Natural killer cell (primary cell): ENCODE results near the gene ZNF24. TPM values are rescaled to one million over a fixed set of nuclear protein-coding genes. Genes with fewer than 3 reads are reported as not detected.

ENCODE experiments used
- ATAC-seq, 3 donors: fragments of 150-1000 bp in 2 of 3; fragments of 200-7000 bp in 1 of 3; cut with Tn5 transposase; 1 replicate in 1 of 3; 2 replicates in 2 of 3; pipeline ENCODE4 v1.10.0; 2021; ENCODE audit warnings: mild to moderate bottlenecking in 2 of 3, moderate library complexity in 2 of 3
- DNase-seq, 2 donors: peaks; one replicate each; pipeline versions ENCODE4 v3.0.0 to v3.0.0-alpha.2; 2013 to 2021; ENCODE audit warnings: mixed read lengths in 1 of 2
- H3K27ac ChIP-seq: one replicate; pipeline ENCODE4 v1.5.1; 2013; ENCODE audit warnings: mild to moderate bottlenecking, low read length
- H3K27me3 ChIP-seq: one replicate; pipeline ENCODE4 v1.6.1; 2013; ENCODE audit warnings: low read length; ENCODE audit not compliant: control insufficient read depth, insufficient read depth
- H3K36me3 ChIP-seq: one replicate; pipeline ENCODE4 v1.6.1; 2013; ENCODE audit warnings: low read length; ENCODE audit not compliant: control insufficient read depth, insufficient read depth
- H3K4me1 ChIP-seq: one replicate; pipeline ENCODE4 v1.6.1; 2013; ENCODE audit warnings: low read length; ENCODE audit not compliant: control insufficient read depth, insufficient read depth
- H3K4me3 ChIP-seq: one replicate; pipeline ENCODE4 v1.5.1; 2013; ENCODE audit warnings: low read length
- H3K9me3 ChIP-seq: one replicate; pipeline ENCODE4 v1.6.1; 2013; ENCODE audit warnings: low read length; ENCODE audit not compliant: control insufficient read depth, insufficient read depth
- H3K27ac Mint-ChIP-seq, 2 donors: one replicate each; pipeline ENCODE4 v1.8.0; 2022; ENCODE audit warnings: mild to moderate bottlenecking in 2 of 2, mixed read lengths in 2 of 2, moderate library complexity in 1 of 2
- H3K27me3 Mint-ChIP-seq, 2 donors: one replicate each; pipeline ENCODE4 v1.8.0; 2022; ENCODE audit warnings: low read depth in 2 of 2, mixed read lengths in 2 of 2
- H3K36me3 Mint-ChIP-seq: one replicate; pipeline ENCODE4 v1.8.0; 2022; ENCODE audit warnings: mixed read lengths
- H3K4me1 Mint-ChIP-seq, 2 donors: one replicate each; pipeline ENCODE4 v1.8.0; 2022; ENCODE audit warnings: mixed read lengths in 2 of 2
- H3K4me3 Mint-ChIP-seq: one replicate; pipeline ENCODE4 v1.8.0; 2022; ENCODE audit warnings: mild to moderate bottlenecking, moderate library complexity, mixed read lengths
- H3K9me3 Mint-ChIP-seq, 2 donors: one replicate each; pipeline ENCODE4 v1.8.0; 2022; ENCODE audit warnings: mixed read lengths in 2 of 2
- WGBS: methylation state at CpG from one replicate; pipeline ENCODE4 v1.1.7; 2013; ENCODE audit warnings: missing lambda C conversion rate; ENCODE audit not compliant: insufficient coverage; 5-methylcytosine and 5-hydroxymethylcytosine counted together
- intact Hi-C: fragments of 100-400 bp; cut with micrococcal nuclease; formaldehyde crosslinking; loops from one replicate; pipeline ENCODE4 v1.14.2; 2022
- total RNA-seq, 4 donors: library from RNA; stranded (reverse); fragments of 120-200 nt in 1 of 4; gene quantifications; one replicate each; pipeline versions ENCODE4 v1.2.3 to v1.2.4, GENCODE V29; 2013 to 2022
- TF ChIP-seq, protein P1 (sequence below): fragments of 200-600 bp; IDR thresholded peaks from one replicate; pipeline ENCODE4 v1.8.0; 2022; ENCODE audit warnings: antibody characterized with exemption

ZNF24 gene
- total RNA-seq, 3 donors from 2014 or later (not counting 1 experiment from before 2014, with no cell fraction given), result 50.4 to 63.9 (median 58.2) TPM

DNA sequence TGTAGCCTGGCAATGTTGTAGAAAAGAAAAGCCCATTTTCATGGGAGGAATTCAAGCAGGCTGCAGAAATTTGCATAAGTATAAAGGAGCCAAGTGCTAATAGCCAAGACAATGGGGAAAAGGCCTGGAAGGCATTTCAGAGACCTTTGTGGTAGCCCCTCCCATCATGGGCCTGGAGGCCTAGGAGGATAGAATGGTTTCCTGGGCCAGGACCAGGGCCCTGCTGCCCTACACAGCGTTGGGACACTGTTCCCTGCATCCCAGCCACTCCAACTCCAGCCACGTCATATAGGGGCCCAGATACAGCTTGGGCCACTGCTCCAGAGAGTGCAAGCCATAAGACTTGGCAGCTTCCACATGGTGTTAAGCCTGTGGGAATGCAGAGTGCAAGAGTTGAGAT, 8.1 kb upstream of the ZNF24 start:
- Mint-ChIP-seq H3K9me3 (peaks cover 4 to 5% of the 10 kb centered on the region in 2 donors), H3K27ac (no peak overlapping the region), H3K4me1 (no peaks in the 10 kb centered on the region), H3K36me3 (peaks cover 7% of the 10 kb centered on the region), H3K4me3 (no peak overlapping the region), H3K27me3 (peaks cover 0 to 2% of the 10 kb centered on the region in 2 donors)
- Histone ChIP-seq H3K4me3 (no peak overlapping the region), H3K27me3 (no peaks in the 10 kb centered on the region), H3K9me3 (peaks cover 10% of the 10 kb centered on the region), H3K27ac (no peak overlapping the region), H3K4me1 (peaks cover 4% of the 10 kb centered on the region), H3K36me3 (no peaks in the 10 kb centered on the region)
- intact Hi-C loops, result no loop called here
- TF ChIP-seq, protein P1, sequence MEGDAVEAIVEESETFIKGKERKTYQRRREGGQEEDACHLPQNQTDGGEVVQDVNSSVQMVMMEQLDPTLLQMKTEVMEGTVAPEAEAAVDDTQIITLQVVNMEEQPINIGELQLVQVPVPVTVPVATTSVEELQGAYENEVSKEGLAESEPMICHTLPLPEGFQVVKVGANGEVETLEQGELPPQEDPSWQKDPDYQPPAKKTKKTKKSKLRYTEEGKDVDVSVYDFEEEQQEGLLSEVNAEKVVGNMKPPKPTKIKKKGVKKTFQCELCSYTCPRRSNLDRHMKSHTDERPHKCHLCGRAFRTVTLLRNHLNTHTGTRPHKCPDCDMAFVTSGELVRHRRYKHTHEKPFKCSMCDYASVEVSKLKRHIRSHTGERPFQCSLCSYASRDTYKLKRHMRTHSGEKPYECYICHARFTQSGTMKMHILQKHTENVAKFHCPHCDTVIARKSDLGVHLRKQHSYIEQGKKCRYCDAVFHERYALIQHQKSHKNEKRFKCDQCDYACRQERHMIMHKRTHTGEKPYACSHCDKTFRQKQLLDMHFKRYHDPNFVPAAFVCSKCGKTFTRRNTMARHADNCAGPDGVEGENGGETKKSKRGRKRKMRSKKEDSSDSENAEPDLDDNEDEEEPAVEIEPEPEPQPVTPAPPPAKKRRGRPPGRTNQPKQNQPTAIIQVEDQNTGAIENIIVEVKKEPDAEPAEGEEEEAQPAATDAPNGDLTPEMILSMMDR, result no peak
- ATAC-seq (no peak), DNase-seq (no peak)
- 78% methylated on average over 2 of the region's 2 CpGs for WGBS

DNA sequence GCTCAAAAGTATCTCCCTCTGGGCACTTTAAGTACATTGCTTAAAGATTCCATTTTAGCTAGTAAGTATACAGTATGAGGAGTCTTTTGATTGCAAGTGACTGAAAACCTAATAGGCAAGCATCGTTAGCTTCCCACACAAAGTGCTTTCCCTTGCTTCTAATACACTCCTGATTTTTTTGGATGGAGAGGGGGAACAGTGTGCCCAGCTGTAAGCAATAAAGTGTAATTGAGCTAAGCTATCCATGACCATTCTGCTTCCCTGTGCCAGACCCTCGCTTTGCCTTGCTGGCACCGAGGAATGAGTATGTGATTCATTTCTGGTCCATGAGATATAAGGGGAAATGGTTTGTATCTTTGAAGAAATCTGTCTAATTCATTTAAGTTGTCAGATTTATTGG, 3.8 kb upstream of the ZNF24 start:
- 93% methylated on average over 2 of the region's 3 CpGs for WGBS
- H3K4me3 Mint-ChIP-seq, result no peak overlapping the region
- peaks cover 4 to 5% of the 10 kb centered on the region in 2 donors for H3K9me3 Mint-ChIP-seq
- H3K36me3 ChIP-seq, result no peaks in the 10 kb centered on the region
- intact Hi-C loops, result loop anchor here (10.0 kb wide), 1 partner anchor 193 kb away; no protein-coding TSS in a partner anchor
- no peak overlapping the region for H3K4me3 ChIP-seq
- H3K36me3 Mint-ChIP-seq, result peaks cover 7% of the 10 kb centered on the region
- peaks cover 10% of the 10 kb centered on the region for H3K9me3 ChIP-seq
- no peak overlapping the region for H3K27ac ChIP-seq
- no peak overlapping the region for H3K27ac Mint-ChIP-seq
- TF ChIP-seq, protein P1, result no peak
- no peak for ATAC-seq
- H3K27me3 Mint-ChIP-seq, result peaks cover 0 to 3% of the 10 kb centered on the region in 2 donors
- H3K27me3 ChIP-seq, result no peaks in the 10 kb centered on the region
- H3K4me1 Mint-ChIP-seq, result peaks cover 20 to 23% of the 10 kb centered on the region in 2 donors
- no peak for DNase-seq
- peaks cover 15% of the 10 kb centered on the region for H3K4me1 ChIP-seq

DNA sequence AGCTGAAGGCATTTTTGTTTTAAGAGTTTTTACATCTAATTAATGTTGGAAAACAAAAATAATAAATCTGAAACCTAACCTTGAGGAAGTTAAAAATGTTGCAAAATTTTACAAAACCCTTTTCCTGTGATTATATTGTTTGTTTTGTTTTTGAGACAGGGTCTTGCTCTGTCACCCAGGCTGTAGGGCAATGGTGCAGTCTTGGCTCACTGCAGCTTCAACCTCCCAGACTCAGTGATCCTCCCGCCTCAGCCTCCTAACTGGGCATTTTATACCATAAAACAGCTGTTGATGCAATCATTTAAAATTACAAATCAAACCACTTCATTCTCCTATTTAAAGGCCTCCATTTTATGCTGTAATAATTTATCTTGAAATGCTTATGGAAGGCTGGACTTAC, 1.7 kb upstream of the ZNF24 start:
- H3K4me3 Mint-ChIP-seq, result peak overlapping the region; percentile 63

More for the DNA sequence above, 1.7 kb upstream of the ZNF24 start:
- intact Hi-C loops, result loop anchor here (2.0 to 10.0 kb wide), 2 partner anchors 31 to 191 kb away; partner anchors contain the start of gene ZNF396
- H3K36me3 ChIP-seq, result no peaks in the 10 kb centered on the region
- H3K4me1 ChIP-seq, result peaks cover 15% of the 10 kb centered on the region
- Mint-ChIP-seq H3K36me3 (no peaks in the 10 kb centered on the region), H3K9me3 (no peaks in the 10 kb centered on the region), H3K4me1 (peaks cover 28 to 29% of the 10 kb centered on the region in 2 donors), H3K27ac (peak overlapping the region; percentile 98 to 100), H3K27me3 (peaks cover 0 to 3% of the 10 kb centered on the region in 2 donors)
- ATAC-seq (no peak), DNase-seq (no peak)
- 93% methylated on average over 1 of the region's 1 CpG for WGBS
- H3K27ac ChIP-seq, result no peak overlapping the region
- no peaks in the 10 kb centered on the region for H3K9me3 ChIP-seq
- no peaks in the 10 kb centered on the region for H3K27me3 ChIP-seq
- TF ChIP-seq, protein P1, result no peak
- H3K4me3 ChIP-seq, result no peak overlapping the region
